Esophagus (tissue), 2 donors: Measurements from ENCODE around the gene NFATC3. TPM values are rescaled to one million over a fixed set of nuclear protein-coding genes. Genes with fewer than 3 reads are reported as not detected.
"Not testable (repeated sequence)": the region's sequence is repeated elsewhere in the genome, so short reads cannot be mapped to it uniquely, and the experiment has no call there.

Experiments
- H3K27ac ChIP-seq, 2 donors: one replicate each; pipeline ENCODE4 v1.5.1; 2013; ENCODE audit warnings: low read depth in 2 of 2, mild to moderate bottlenecking in 2 of 2, inconsistent platforms in 1 of 2, low read length in 1 of 2, moderate library complexity in 1 of 2
- H3K27me3 ChIP-seq, 2 donors: one replicate each; pipeline ENCODE4 v1.6.1; 2013; ENCODE audit warnings: low read length in 2 of 2, control low read depth in 1 of 2, mild to moderate bottlenecking in 1 of 2; ENCODE audit not compliant: insufficient read depth in 2 of 2, control insufficient read depth in 1 of 2
- H3K36me3 ChIP-seq, 2 donors: one replicate each; pipeline ENCODE4 v1.6.1; 2013; ENCODE audit warnings: low read length in 1 of 2; ENCODE audit not compliant: control insufficient read depth in 2 of 2, insufficient read depth in 2 of 2
- H3K4me1 ChIP-seq, 2 donors: one replicate each; pipeline ENCODE4 v1.6.1; 2013; ENCODE audit warnings: low read length in 1 of 2; ENCODE audit not compliant: control insufficient read depth in 2 of 2, insufficient read depth in 2 of 2
- H3K4me3 ChIP-seq, 2 donors: one replicate each; pipeline ENCODE4 v1.5.1; 2013; ENCODE audit warnings: low read length in 2 of 2, mild to moderate bottlenecking in 2 of 2, low read depth in 1 of 2, moderate library complexity in 1 of 2
- H3K9me3 ChIP-seq, 2 donors: one replicate each; pipeline ENCODE4 v1.6.1; 2013; ENCODE audit warnings: mild to moderate bottlenecking in 2 of 2, low read depth in 1 of 2, low read length in 1 of 2, moderate library complexity in 1 of 2; ENCODE audit not compliant: control insufficient read depth in 2 of 2, insufficient read depth in 1 of 2
- WGBS, 2 donors: extraction: QIAGEN DNeasy Blood & Tissue Kit; methylation state at CpG; one replicate each; pipeline ENCODE4 v1.1.7; 2013; 5-methylcytosine and 5-hydroxymethylcytosine counted together
- polyA plus RNA-seq, 2 donors: library from polyadenylated mRNA; stranded (reverse); fragments of 200-250 nt; gene quantifications; one replicate each; pipeline ENCODE4 v1.2.3, GENCODE V29; 2013
- donor health status: healthy with polysubstance abuse.
- donor health status: Bipolar disorder and iron deficiency.

Gene NFATC3
- polyA plus RNA-seq, 2 donors, result 4.0 to 5.5 TPM

DNA sequence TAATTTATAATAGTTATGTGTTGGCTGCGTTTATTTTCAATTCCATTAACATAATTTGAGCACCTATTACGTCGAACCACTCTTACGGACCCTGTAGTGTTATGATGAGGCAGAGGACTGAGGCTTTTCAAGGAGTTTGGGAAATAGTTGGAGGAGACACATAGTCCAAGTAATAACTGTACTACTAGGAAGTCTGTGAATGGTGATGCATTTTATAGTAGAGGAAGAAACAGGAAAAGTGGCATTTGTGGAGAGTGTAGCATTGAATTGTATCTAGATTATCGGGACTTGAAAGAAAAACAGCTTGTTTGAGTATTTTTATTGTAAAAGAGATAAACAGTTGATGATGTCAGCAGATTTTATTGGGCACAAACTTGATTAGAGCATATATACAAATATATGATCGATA lies 1.7 kb downstream of the NFATC3 start:
- H3K27ac ChIP-seq, result peak overlapping the region in 1 of 2 donors; percentile 20

DNA sequence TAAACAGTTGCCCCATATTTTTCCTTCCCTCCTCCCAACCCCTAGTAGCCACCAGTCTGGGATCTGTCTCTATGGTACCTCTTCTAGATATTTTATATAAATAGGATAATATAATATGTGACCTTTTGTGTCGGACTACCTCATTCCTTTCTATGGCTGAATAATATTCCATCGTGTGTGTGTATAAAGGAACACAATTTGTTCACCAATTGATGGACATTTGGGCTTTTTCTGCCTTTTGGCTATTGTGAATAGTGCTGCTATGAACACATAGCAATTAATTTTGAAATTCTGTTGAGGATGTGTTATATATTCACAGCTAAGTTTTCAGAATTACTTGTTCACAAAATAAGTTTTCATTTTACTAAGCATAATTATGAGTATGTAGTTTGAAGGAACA lies 2.5 kb downstream of the NFATC3 start:
- 64 to 75% methylated on average over 2 of the region's 2 CpGs for WGBS, 2 donors
- no peaks in the 10 kb centered on the region for H3K27me3 ChIP-seq
- no peak overlapping the region for H3K27ac ChIP-seq
- no peaks in the 10 kb centered on the region for H3K36me3 ChIP-seq
- H3K9me3 ChIP-seq, result no peaks in the 10 kb centered on the region
- H3K4me1 ChIP-seq, result peaks cover 0 to 3% of the 10 kb centered on the region in 2 donors
- no peak overlapping the region for H3K4me3 ChIP-seq

More for the DNA sequence above, 1.7 kb downstream of the NFATC3 start:
- Histone ChIP-seq H3K4me3 (peak overlapping the region in 1 of 2 donors; percentile 63), H3K27me3 (no peaks in the 10 kb centered on the region), H3K4me1 (peaks cover 0 to 7% of the 10 kb centered on the region in 2 donors), H3K36me3 (no peaks in the 10 kb centered on the region), H3K9me3 (no peaks in the 10 kb centered on the region)
- 5 to 9% methylated on average over 6 of the region's 6 CpGs for WGBS, 2 donors

DNA sequence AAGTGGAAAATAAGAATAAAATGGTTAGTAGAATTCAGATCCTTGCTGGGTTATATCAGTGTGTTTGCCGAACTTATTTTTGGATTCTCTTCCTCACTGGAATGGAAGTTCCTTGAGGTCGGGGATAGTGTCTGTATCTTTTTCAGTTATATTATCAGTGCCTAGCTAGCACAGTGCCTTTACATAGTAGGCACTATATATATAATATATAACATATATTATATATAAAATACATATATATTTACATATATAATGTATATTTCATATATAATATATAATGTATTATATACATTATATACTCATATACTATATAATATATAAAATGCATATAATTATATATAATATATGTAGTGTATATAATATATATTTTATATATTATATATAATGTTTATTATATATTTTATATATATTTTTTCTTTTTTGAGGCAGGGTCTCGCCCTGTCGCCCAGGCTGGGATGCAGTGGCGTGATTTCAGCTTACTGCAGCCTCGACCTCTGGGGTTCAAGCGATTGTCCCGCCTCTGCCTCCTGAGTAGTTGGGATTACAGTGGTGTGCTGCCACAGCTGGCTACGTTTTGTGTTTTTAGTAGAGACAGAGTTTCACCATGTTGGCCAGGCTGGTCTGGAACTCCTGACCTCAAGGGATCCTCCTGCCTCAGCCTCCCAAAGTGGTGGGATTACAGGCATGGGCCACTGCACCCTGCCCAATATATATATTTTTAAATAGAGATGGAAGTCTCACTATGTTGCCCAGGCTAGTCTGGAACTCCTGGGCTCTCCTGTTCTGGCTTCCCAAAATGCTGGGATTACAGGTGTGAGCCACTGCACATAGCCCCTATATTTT lies 3.2 kb downstream of the NFATC3 start:
- no peaks in the 10 kb centered on the region for H3K36me3 ChIP-seq
- 84 to 90% methylated on average over 9 of the region's 9 CpGs for WGBS, 2 donors
- H3K9me3 ChIP-seq, result no peaks in the 10 kb centered on the region
- no peak overlapping the region for H3K4me3 ChIP-seq
- peaks cover 0 to 3% of the 10 kb centered on the region in 2 donors for H3K4me1 ChIP-seq
- no peaks in the 10 kb centered on the region for H3K27me3 ChIP-seq
- H3K27ac ChIP-seq, result no peak overlapping the region

DNA sequence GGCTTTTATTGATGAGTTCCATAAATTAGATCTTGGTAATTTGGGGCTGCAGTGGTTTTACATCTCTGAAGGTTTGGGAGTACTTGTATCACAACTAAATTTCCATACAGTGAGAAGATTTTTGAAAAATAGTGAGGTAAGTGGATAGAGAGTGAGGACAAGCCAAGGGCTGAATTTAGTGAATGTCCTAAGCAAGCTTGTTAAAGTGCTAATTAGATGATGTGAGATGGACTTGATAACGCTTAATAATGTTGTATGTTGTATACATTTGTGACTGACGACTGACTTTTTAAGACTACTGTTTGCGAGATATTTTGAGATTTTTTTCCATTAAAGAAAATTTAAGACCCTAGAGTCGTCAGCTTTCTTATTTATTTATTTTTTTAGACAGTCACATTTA lies 3.9 kb downstream of the NFATC3 start:
- no peaks in the 10 kb centered on the region for H3K36me3 ChIP-seq
- no peaks in the 10 kb centered on the region for H3K9me3 ChIP-seq
- no peak overlapping the region for H3K4me3 ChIP-seq
- H3K27ac ChIP-seq, result no peak overlapping the region
- 73 to 80% methylated on average over 4 of the region's 4 CpGs for WGBS, 2 donors
- no peaks in the 10 kb centered on the region for H3K27me3 ChIP-seq
- peaks cover 0 to 2% of the 10 kb centered on the region in 2 donors for H3K4me1 ChIP-seq

DNA sequence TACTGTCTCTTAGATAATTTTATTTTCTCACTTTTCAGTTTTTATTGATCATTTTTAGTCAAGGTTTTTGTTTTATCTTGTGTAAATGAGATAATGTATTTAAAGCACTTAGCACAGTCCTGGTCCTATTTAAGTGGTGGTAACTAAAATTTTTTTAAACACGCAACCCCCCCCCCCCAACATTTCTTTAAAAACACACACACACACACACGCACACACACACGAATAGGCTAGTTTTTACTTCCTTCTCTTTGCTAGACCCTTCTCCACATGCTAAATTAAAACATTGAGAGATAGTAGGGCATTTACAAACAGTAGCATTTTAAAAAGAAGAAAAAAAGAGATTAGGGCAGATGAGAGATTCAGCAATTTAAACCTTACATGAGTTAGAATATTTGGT lies 5.0 kb downstream of the NFATC3 start:
- H3K4me3 ChIP-seq, result no peak overlapping the region
- 34 to 47% methylated on average over 3 of the region's 3 CpGs for WGBS, 2 donors
- no peaks in the 10 kb centered on the region for H3K4me1 ChIP-seq

DNA sequence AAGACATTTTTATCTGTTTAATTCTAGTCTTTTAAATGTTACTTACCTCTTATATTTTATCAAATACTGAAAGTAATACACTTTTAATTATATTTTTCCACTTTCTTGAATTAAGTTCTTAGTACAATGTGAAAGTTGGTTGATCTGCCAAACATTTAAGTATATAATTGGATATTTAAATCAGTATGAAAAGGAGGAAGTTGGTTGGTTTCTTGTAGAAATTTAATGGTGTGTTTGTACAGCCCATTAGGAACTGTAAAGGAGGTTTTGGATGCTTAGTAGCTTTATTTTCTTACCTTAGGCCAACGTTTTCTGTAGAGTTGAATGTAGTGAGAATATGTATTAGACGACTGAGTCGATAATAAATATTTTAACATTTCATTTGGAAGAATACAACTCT lies 5.4 kb downstream of the NFATC3 start:
- WGBS, 2 donors, result 53 to 60% methylated on average over 3 of the region's 3 CpGs
- Histone ChIP-seq H3K36me3 (no peaks in the 10 kb centered on the region), H3K4me1 (no peaks in the 10 kb centered on the region), H3K4me3 (no peak overlapping the region), H3K27ac (no peak overlapping the region), H3K27me3 (no peaks in the 10 kb centered on the region), H3K9me3 (no peaks in the 10 kb centered on the region)

More for the DNA sequence above, 5.0 kb downstream of the NFATC3 start:
- no peaks in the 10 kb centered on the region for H3K36me3 ChIP-seq
- no peaks in the 10 kb centered on the region for H3K27me3 ChIP-seq
- H3K9me3 ChIP-seq, result no peaks in the 10 kb centered on the region
- H3K27ac ChIP-seq, result no peak overlapping the region

DNA sequence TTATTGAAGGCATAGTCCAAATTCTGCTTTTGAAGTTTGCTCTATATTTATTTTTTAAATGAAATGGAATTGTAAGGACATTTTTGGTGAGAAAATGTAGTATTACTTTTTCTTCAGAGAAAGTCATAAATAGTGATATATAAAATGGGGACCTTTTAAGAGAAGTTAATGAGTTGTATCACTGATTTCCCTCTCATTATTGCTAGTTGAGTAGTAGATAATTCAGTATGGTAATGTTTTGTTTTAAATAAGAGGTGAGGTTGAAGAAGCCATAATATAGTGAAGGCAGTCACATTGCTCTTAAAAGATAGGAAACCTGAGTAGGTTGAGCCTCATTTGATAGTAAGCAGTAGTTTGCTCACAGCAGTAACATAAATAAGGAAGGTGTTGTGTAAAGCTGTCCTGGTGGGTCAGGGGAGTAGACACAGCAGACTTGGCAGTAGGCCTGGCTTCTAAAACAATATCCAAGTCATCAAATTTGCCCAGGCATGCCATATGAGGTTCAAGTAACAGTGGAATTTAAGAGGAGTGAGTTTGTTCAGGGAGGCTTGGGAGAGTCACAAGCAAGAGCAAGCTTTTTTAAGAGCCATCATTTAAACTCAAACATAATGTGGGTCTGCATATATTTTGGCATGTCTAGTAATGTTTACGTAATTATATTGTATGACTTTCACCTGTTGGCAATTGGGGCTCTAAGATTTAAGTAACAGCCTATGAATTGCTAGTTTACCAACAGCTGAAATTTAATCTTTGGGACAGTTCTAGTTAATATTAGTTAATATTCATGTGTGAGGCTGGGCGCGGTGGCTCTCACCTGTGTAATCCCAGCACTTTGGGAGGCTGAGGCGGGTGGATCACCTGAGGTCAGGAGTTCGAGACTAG lies 6.5 kb downstream of the NFATC3 start:
- no peaks in the 10 kb centered on the region for H3K4me1 ChIP-seq
- no peaks in the 10 kb centered on the region for H3K9me3 ChIP-seq
- no peaks in the 10 kb centered on the region for H3K27me3 ChIP-seq
- H3K36me3 ChIP-seq, result no peaks in the 10 kb centered on the region
- no peak overlapping the region for H3K27ac ChIP-seq
- H3K4me3 ChIP-seq, result no peak overlapping the region
- 71 to 73% methylated on average over 5 of the region's 5 CpGs for WGBS, 2 donors

DNA sequence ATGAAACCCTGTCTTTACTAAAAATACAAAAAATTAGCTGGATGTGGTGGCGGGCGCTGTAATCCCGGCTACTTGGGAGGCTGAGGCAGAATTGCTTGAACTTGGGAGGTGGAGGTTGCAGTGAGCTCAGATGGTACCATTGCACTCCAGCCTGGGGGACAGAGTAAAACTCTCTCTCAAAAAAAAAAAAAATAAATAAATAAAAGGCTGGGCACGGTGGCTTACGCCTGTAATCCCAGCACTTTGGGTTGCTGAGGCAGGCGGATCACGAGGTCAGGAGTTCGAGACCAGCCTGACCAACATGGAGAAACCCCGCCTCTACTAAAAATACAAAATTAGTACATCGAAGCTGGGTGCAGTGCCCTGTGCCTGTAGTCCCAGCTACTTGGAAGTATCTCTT lies 7.1 kb downstream of the NFATC3 start:
- not testable (repeated sequence) for H3K9me3 ChIP-seq, H3K27me3 ChIP-seq, H3K4me1 ChIP-seq, H3K4me3 ChIP-seq, H3K27ac ChIP-seq, H3K36me3 ChIP-seq
- WGBS, 2 donors, result 90 to 97% methylated on average over 10 of the region's 10 CpGs

DNA sequence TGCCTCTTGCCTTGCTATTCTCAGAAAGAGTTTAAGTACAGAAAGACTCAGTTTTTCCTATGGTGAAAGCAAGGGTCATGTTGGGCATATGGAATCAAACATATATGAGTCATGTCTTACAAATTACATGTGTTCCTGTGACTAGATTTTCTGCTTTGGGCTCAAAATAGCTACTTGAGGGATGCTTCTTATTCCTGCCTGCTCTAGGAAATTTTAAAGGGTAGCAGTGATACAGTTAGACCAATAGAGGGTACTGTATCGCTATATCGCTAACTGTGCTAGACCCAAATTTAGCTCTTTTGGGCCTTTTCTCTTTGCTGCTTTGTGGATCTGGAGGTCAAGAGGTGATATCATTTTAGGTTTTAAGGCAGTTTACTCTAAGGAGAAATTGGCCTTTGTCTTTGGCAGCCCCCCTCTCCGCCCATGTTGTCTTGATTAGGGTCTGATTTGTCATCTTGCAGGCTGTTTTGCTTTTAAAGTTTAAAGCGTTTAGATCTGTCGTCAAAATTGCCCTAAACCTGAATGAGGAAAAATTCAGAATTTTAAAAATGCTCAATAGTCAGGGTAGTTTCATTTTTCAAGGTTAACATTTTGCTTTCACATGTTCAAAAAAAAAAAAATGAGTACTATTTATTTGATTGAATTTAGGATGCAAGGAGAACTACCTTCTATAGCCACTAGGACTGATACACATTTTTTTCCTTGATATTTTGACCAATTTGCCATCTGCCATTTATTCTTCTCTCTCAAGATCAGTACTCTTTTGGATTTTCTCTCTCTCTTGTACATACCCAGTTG lies 8.8 kb downstream of the NFATC3 start:
- Histone ChIP-seq H3K9me3 (no peaks in the 10 kb centered on the region), H3K4me3 (no peak overlapping the region), H3K36me3 (no peaks in the 10 kb centered on the region), H3K4me1 (no peaks in the 10 kb centered on the region), H3K27ac (no peak overlapping the region), H3K27me3 (no peaks in the 10 kb centered on the region)
- WGBS, 2 donors, result 85 to 87% methylated on average over 5 of the region's 5 CpGs
